HG03066 (cell line): ENCODE results near the gene PKMYT1.
A peak's percentile ranks its signal among the peaks of the same experiment; 100 is the strongest.

ENCODE experiments used
- ATAC-seq: cut with Tn5 transposase; IDR thresholded peaks from one replicate; pipeline ENCODE4 v1.9.1; 2021; ENCODE audit warnings: low read depth; ENCODE audit not compliant: unreplicated experiment

The PKMYT1 gene

DNA sequence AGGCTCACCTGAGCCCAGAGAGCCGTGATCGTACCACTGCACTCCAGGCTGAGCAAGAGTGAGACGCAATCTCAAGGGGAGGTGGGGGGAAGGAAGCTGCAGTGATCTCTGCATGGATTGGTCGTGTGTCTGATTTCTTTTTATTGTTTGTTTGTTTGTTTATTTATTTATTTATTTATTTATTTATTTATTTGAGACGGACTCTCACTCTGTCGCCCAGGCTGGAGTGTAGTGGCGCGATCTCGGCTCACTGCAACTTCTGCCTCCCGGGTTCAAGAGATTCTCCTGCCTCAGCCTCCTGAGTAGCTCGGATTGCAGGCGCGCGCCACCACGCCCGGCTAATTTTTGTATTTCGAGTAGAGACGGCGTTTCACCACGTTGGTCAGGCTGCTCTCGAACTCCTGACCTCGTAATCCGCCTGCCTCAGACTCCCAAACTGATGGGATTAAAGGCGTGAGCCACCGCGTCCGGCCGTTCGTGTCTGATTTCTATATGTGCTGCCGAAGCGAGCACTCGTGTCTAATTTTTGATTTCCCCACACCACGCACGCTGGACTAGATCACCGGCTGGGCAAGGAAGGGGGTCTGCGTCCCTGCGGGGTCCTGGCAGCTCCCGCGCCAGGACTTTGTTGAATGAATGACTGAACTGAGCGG, 39.5 kb upstream of the PKMYT1 start:
- no peak for ATAC-seq

DNA sequence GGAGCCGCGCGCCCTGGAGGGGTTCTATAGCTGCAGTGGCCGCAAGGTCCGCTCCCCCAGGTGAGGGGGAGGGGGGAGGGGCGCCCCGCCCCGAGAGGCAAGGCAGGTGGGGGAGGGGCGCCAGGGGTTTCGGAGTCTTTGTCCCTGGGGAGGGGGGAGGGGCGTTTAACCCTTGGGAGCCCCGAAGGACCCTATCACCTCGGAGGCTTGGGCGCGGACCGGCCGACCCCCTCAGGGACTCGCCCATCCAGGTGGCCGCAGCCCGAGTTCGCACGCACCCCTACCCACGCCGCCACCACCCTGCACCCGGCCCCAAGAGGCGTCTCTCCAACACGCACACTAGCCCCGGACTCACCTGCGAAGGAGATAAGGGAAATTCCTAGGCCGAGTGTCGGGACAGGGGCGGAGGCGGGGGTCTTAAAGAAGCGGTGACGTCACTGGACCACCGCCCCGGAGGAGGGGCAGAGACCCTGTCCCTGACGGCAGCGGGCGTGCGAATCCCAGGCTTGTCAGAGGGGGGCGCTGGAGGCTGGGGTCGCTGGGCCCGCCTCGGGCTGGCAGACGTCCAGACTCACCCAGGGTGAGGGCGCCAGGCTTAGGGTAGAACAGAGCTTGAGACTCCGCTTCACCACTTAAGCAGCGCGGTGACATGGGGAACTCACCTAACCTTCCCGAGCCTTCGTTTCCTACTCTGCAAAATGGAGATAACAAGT, 37.7 kb upstream of the PKMYT1 start, which contains the start of gene CLDN6:
Gene CLDN6, minus strand, starts transcription at position 390 of the 713 bp plus-strand sequence. CDS start 2,162 bp downstream, outside the sequence.
- no peak for ATAC-seq

DNA sequence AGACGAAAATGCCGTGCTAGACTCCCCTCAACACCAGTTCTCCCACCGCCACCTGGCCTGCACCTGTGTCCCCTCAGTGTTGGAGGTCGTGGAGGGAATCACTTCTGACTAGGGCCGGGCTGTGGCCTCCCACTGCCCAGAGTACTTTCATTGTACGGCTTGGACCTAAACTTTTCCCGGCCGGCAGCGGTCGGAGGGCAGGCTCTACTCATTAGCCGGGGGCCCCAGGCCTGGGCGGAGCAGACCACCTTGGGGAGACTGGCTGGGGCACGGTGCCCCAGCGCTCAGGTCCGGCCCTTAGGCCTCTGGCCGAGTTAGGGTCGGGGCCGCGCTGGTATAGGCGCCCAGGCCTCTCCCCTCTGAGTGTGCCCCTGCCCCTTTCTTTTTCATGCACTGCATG, 37.1 kb upstream of the PKMYT1 start:
- ATAC-seq, result no peak

DNA sequence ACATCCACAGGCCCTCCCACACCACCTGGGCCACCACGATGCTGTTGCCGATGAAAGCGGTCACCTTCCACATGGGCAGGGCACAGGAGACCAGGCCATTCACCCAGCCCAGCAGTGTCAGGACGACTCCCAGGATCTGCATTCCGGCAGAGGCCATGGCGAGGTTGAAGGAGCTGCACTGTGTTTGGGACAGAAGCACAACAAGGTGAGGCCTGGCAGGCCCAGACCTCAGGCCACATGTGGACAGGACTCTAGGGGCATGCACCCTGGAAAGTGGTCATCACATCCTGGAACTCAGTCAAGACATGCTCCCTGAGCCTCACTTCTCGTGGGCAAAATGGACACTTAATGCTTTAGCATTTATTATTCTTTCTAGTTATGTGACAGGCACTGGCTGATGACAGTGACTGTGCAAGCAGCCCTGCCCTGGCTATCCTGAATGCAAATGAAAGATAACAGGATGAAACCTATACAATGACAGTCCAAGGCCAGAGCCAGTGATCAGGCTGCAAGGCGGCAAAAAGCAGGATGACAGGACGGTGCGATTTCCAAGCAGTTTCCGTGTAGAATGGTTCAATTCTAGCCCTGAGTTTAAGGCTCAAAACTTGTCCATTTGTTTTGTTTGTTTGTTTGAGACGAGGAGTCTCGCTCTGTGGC, 35.7 kb upstream of the PKMYT1 start:
- no peak for ATAC-seq

DNA sequence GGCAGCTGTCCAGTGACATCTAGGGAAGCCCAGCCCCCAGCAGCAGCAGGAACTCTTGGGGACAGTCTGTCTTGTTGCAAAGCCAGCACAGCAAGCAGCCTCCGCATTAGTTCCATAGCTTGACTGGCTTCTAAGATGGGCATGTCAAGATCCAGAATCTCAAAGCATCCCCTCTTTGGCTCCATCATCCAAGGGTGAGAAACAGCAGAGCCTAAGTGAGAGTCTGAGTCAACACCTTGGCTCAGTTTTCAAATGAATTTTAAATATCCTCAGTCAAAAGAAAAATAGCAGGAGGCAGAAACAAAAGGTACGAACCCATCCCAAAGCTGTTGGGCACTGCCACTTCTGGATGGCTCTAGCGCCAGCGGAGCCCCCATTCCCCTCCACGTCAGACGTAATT, 34.7 kb upstream of the PKMYT1 start:
- no peak for ATAC-seq

DNA sequence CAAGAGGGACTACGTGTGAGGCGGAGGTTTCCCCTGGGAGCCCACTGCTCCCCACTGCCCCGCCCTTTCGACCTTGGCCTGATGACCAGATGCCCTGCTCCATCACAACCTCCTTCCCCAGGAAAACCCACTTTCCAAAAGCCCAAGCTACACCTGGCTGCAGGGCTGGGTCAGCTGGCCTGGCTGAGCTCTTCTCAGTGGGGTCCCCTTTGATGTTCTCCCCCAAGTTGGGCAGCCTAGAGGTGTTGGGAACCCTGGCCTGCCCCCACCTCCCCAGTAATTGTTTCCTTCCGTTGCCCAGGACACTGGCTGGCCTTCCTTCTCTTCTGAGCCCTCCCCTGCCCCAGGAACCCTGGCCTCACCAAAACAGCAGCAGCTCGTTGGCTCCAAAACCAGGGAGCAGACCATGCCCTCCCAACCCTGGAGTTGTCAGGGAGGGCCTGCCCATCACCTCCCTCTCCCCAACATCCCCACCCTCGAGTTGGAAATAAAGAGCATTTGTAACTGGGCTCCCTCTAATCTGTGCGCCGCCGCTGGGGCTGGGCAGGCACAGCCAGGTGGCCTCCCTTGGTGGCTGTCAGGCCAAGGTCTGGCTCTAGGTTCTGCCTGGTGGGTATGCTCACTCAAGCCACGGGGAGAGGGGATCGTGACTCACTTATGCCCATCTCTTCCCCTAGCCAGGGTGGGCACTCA, 33.9 kb upstream of the PKMYT1 start:
- no peak for ATAC-seq

DNA sequence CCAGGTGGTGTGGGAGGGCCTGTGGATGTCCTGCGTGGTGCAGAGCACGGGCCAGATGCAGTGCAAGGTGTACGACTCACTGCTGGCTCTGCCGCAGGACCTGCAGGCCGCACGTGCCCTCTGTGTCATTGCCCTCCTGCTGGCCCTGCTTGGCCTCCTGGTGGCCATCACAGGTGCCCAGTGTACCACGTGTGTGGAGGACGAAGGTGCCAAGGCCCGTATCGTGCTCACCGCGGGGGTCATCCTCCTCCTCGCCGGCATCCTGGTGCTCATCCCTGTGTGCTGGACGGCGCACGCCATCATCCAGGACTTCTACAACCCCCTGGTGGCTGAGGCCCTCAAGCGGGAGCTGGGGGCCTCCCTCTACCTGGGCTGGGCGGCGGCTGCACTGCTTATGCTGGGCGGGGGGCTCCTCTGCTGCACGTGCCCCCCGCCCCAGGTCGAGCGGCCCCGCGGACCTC, 33.3 kb upstream of the PKMYT1 start:
- no peak for ATAC-seq

DNA sequence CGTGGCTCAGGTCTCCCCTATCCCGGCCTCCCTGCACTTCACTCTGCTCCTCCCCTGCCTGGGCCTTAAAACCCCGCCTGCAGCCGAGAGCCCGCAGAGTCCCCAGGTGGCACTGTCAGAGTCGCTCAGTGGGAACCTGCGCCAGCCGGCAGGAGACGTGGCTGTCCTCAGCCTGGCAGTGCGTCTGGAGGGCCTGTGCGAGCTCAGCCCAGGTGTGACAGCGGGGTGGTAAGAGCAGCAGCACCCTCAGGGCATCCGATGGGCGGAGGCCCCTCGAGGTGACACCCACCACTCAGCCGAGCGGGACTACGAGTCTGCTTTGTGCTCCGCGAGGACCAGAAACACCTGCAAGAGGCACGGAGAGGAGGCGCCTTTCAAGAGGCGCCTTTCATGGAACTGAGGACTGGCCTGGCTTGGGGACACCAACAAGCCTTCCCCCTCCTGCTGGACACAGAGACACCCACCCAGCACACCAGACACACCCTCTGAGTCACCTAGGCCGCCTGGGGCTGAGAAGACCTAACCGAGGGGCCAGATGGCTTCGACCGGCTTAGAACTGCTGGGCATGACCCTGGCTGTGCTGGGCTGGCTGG, 32.7 kb upstream of the PKMYT1 start, which contains the start of gene CLDN9:
Gene CLDN9, plus strand, starts transcription at position 96 of the 593 bp plus-strand sequence. Its CDS starts 440 bp downstream, at position 536.
- no peak for ATAC-seq

DNA sequence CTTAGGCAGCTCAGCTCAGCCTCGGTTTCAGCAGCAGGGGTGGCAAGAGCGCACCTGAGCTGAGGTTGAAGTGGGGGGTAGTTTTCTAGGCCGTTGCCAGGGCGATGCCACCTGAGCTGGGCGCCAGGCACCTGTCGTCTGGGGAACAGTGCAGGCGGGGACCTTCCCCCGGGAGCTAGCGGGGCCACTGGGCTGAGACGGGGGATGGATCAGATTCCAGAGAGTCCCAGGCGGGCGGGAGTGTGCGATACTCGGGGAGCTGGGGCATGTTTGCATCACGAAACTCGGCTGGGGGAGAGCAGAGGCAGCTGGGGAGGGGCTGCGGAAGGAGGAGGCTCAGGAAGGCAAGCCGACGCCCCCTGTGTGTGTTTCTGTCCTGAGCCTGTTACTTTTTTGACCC, 32.0 kb upstream of the PKMYT1 start:
- no peak for ATAC-seq

DNA sequence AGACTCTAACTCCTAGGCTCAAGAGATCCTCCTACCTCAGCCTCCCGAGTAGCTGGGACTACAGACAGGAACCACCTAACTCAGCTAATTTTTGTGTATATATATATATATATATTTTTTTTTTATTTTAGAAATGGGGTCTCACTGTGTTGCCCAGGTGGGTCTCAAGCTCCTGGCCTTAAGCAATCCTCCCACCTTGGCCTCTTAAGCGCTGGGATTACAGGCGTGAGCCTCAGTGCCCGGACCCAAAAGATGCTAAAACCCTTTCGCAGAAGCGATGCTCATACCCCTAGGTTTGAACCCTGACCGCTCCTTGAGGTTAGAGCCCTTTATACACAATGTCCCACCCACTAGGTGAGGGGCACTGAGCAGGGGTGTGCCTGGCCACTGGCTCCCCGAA, 30.3 kb upstream of the PKMYT1 start:
- ATAC-seq, result no peak

DNA sequence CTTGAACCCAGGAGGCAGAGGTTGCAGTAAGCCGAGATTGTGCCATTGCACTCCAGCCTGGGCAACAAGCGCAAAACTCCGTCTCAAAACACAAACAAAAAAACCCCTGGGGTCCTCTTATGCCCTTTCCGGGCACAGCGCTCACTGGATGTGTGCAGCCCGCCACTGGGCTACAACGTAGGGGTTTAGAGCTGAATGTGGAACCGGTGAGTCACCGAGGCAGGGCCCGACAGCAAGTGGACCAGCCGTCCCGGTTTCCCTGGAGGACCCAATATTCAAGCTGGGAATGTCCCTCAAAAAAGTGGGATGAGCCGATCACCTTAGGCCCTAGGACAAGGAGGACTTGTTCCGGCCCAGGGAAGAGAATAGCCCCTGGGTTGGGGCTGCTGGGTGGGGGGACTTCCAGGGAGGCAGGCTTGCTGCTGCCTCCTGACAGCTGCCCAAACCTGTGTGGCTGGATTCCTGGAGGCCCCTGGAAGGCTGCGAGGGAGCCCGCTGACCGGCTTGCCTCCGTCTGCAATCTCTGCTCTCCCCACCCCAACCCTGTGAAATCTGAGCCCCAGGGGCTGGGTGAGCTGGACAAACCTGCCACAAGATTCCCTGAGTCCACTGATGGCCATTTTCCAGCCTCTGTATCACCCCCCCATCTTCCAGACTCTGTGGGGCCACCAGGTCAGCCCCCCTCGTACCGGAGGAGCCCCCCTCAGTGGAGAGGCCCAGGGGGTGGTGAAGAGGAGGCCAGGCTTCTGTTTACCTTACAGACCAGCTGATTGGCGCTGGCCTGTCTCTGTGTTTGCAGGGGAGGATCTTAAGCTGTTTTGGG, 29.5 kb upstream of the PKMYT1 start:
- ATAC-seq, result no peak

DNA sequence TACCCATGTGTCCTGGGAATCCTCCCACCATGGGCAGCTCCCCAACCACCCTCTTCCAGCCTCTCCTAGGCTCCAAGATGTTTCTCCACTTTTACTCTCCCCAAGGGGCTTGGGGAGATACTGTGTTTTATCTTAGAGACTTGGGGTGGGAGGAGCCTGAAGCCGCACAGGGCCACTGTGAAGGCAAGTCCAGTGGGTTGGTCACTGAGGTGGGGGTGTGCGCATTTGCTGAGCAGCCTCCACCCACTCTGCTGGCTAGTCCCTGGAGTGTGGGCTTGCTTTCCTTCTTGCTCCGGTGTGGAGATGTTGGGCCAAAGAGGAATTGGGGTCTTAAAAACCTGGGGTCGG, 28.4 kb upstream of the PKMYT1 start:
- no peak for ATAC-seq

DNA sequence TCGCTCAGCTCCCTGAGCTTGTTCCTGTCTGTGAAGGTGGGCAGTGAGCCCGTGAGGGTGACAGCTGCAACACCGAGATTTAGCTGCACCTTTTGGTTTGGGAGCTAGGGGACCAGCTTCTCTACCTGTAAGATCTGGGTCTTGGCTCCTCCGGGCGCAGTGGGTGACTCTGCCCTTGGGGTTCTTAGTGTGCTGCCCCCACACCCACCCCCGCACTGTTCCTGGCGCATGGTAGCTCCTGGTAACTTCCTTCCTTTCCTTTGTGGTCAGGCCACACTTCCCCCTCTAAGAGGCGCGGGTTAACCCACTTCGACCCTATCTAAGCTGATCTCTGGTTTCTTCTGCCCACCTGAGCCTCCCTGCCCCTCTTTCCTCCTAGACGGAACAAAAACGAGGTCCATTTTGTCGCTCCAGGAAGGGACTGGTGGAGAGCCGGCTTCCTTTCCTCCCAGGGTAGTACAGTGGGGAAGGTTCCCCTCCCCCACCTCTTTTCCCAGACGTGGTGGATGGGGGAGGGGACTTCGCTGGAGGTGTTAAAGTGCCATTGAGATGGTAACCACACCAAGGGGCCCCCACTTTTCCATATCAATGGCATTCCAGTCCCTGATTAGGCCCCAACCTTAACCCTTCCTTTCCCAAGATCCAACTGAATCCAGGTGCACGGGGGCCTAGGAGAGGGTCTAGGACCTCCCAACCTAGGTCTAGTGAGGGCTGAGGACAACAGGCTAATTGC, 27.9 kb upstream of the PKMYT1 start:
- ATAC-seq, result no peak

DNA sequence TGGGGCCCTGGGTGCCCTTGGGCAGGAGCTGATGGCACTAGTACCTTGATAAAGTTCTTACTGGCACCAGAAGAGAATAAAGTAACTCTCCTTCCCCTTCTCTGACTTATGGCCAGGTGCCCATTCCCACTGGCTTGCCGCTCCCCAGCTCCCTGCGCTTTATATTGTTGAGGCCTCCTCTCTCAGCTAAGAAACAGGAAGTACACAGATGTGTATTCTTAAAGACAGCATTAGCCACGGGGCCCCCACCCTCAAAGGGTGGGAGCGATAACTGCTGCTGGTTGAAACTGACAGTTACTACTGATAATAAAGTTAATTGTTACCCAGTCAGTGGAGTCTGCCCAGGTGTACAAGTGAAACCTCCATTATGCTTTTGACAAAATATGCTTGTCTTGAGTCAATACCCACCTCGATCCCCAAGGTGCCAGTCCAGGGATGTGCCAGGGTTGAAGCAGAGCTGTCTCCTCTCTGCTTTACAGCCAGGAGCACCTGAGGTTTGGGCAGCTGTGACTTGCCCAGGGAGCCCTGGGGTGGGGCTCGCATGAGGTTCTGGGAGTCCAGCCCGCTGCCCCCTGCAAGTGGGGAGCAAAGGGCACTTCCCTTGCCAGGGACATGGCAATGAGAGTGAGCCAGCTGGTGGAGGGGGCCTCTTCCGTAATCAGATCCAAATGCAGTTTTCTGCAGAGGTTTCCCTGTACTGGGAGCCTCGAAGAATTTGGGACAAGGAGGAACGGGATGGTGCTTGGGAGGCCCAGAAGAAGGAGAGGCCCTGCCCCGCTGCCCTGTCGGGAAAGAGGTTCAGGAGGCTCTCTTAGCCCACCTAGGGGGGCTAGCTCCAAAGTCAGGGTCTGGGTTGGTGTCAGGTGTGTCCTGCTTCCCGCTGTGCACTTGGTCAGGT, 27.1 kb upstream of the PKMYT1 start:
- ATAC-seq, result no peak

DNA sequence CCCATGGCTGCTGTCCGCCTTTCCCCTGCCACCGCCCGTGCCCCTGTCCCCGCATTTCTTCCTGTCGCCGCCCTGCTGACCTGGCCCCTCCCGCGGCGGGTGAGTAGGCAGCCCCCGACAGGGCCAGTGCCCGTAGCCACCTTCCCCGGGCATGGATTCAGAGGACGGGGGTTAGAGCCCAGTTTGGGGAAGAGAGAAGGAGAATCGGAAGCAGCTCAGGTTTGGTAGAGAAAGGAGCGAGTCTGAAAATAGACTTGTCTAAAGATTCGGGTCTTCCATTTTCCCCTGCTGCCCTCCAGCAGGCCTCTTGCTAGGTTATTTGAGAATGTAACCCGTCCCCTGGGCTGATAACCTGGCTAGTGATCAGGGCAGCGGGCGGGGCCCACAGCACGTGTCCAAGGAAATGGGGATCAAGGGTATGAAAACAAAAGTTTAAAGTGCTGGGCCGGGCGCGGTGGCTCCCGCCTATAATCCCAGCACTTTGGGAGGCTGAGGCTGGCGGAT, 24.6 kb upstream of the PKMYT1 start:
- ATAC-seq, result no peak

DNA sequence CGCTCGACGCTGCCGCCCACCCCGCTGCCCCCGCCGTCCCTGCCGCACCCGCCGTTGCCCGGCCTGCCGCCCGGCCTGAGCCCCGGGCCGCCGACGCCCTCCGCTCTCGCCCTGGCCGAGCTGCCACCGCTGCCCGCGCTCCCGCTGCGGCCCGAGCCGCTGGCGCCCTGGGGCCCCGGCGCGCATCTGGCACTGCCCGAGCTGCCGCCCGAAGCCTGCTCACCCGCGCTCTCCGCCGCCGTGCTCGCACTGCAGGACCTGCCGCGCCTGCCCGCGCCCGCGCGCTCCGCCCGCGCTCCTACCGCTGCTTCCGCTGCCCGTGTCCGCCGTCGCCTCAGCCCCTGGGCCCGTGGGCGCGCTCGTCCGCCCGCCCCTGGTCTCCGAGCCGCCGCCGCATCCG, 24.1 kb upstream of the PKMYT1 start:
- no peak for ATAC-seq

DNA sequence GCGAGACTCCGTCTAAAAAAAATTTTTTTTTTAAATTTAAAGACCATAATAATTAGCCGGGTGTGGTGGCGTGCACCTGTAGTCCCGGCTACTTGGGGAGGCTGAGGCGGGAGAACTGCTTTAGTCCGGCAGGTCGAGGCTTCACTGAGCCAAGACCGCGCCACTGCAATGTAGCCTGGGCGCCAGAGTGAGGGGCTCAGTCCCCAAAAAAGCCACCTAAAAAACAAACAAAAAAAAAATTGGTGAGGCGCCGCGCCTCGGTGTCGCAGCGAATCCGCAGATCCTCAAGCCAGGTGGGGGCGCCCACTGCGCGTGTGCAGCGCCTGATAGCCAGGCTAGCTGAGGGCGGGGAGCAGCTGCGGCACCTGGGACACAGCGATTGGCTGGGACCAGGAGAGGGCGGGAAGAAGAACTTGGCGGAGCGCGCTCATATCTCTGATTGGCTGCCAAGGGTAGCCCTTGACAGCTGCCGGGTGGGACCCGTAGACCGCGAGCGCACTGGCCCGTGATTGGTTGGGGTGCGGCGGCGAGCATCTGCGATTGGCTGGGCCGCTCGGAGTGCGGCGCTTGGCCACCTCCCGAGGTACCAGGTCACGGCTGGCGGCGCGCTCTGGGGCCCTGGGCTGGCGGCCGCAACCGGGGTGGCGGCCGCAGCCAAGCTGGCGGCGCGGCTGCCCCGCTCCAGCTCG, 23.5 kb upstream of the PKMYT1 start:
- peak; percentile 99 for ATAC-seq
